HepG2 (cell line): ENCODE measurements around the gene MAMSTR. TPM values are rescaled to one million over a fixed set of nuclear protein-coding genes. Genes with fewer than 3 reads are reported as not detected.
A peak's percentile ranks its signal among the peaks of the same experiment; 100 is the strongest.

Experiments
- KDM5B ChIP-seq: sonication (generic); formaldehyde crosslinking; IDR thresholded peaks from 2 replicates; pipeline ENCODE4 v1.4.0; 2020; ENCODE audit warnings: missing genetic modification reagents, mild to moderate bottlenecking, borderline replicate concordance
- NCOR1 ChIP-seq: fragments of 200-600 bp; sonication (generic); IDR thresholded peaks from 2 replicates; pipeline ENCODE4 v1.7.0; 2017; ENCODE audit warnings: antibody characterized with exemption, low read length, borderline replicate concordance
- ZBTB7A ChIP-seq: sonication (generic); formaldehyde crosslinking; IDR thresholded peaks from 2 replicates; pipeline ENCODE4 v1.8.0; 2022; ENCODE audit warnings: mild to moderate bottlenecking, missing genetic modification reagents
- ZMYM3 ChIP-seq: sonication (generic); formaldehyde crosslinking; IDR thresholded peaks from 2 replicates; pipeline ENCODE4 v1.5.1; 2020; ENCODE audit warnings: mild to moderate bottlenecking, missing genetic modification reagents
- ZNF672 ChIP-seq: sonication (generic); formaldehyde crosslinking; IDR thresholded peaks from 2 replicates; pipeline ENCODE4 v1.8.1; 2022; ENCODE audit warnings: missing genetic modification reagents
- ZSCAN12 ChIP-seq: sonication (generic); formaldehyde crosslinking; IDR thresholded peaks from 2 replicates; pipeline ENCODE4 v1.9.0; 2021; ENCODE audit warnings: mild to moderate bottlenecking, missing genetic modification reagents
- polyA plus RNA-seq, 8 experiments: library from polyadenylated mRNA; depleted of rRNA in 3 of 8; stranded (reverse) in 7 of 8; unstranded in 1 of 8; fragments of >200 nt; fragmentation: Illumina TruSeq in 4 of 8; extraction: Trizol in 4 of 8; gene quantifications; 2 replicates each; pipeline versions ENCODE4 v1.2.1 to v1.2.3, GENCODE V29; 2011 to 2016; ENCODE audit warnings: low read depth in 4 of 8, missing spikeins in 1 of 8, mixed read lengths in 1 of 8; ENCODE audit not compliant: insufficient read depth in 1 of 8
- total RNA-seq, 5 experiments: library from RNA; depleted of rRNA; stranded (reverse); fragments of >200 nt; fragmentation: Illumina TruSeq; extraction: Trizol; gene quantifications; 2 replicates each; pipeline ENCODE4 v1.2.3, GENCODE V29; 2016; ENCODE audit warnings: low read depth in 1 of 5
- TF ChIP-seq, protein P1 (sequence below): sonication (generic); formaldehyde crosslinking; conservative IDR thresholded peaks from 2 replicates; pipeline ENCODE4 v1.4.0; 2020; ENCODE audit warnings: mild to moderate bottlenecking, missing genetic modification reagents, moderate library complexity
- TF ChIP-seq, protein P2 (sequence below): IDR thresholded peaks from 2 replicates; pipeline ENCODE4 v1.4.0; 2020; ENCODE audit warnings: mild to moderate bottlenecking, missing genetic modification reagents
- TF ChIP-seq, protein P3 (sequence below): fragments of 450-650 bp; IDR thresholded peaks from 2 replicates; pipeline ENCODE4 v1.6.1; 2016
- TF ChIP-seq, protein P4 (sequence below): IDR thresholded peaks from 2 replicates; pipeline ENCODE4 v1.6.1; 2012; ENCODE audit warnings: inconsistent platforms
- TF ChIP-seq, protein P5 (sequence below): sonication (generic); formaldehyde crosslinking; IDR thresholded peaks from 2 replicates; pipeline ENCODE4 v1.4.0; 2020; ENCODE audit warnings: missing genetic modification reagents, borderline replicate concordance

MAMSTR gene
- total and polyA plus RNA-seq, 2 of the 13 experiments (the other 11 are each of a cell fraction or from before 2014, with no cell fraction given), result 2.2 to 2.4 TPM

DNA sequence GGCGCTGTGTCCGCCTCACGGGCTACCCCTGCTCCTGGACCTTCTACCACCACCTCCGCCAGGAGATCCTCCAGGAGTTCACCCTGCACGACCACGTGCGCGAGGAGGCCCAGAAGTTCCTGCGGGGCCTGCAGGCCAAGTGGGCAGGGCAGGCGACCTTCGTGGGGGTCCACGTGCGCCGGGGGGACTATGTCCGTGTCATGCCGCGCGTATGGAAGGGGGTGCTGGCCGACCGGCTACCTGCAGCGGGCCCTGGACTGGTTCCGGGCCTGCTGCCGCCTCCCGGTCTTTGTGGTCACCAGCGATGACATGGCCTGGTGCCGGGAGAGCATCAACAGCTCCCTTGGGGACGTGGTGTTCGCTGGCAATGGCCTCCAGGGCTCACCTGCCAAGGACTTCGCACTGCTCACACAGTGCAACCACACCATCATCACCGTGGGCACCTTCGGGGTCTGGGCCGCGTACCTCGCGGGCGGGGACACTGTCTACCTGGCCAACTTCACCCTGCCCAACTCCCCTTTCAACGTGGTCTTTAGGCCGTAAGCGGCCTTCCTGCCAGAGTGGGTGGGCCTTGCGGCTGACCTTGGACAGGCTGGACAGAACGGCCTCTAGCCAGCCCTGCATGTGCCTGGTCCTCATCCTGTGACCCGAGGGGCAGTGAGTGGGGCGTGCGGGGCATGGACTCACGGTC, 38.9 kb downstream of the MAMSTR start (continued):
- TF ChIP-seq, protein P1, sequence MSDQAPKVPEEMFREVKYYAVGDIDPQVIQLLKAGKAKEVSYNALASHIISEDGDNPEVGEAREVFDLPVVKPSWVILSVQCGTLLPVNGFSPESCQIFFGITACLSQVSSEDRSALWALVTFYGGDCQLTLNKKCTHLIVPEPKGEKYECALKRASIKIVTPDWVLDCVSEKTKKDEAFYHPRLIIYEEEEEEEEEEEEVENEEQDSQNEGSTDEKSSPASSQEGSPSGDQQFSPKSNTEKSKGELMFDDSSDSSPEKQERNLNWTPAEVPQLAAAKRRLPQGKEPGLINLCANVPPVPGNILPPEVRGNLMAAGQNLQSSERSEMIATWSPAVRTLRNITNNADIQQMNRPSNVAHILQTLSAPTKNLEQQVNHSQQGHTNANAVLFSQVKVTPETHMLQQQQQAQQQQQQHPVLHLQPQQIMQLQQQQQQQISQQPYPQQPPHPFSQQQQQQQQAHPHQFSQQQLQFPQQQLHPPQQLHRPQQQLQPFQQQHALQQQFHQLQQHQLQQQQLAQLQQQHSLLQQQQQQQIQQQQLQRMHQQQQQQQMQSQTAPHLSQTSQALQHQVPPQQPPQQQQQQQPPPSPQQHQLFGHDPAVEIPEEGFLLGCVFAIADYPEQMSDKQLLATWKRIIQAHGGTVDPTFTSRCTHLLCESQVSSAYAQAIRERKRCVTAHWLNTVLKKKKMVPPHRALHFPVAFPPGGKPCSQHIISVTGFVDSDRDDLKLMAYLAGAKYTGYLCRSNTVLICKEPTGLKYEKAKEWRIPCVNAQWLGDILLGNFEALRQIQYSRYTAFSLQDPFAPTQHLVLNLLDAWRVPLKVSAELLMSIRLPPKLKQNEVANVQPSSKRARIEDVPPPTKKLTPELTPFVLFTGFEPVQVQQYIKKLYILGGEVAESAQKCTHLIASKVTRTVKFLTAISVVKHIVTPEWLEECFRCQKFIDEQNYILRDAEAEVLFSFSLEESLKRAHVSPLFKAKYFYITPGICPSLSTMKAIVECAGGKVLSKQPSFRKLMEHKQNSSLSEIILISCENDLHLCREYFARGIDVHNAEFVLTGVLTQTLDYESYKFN, result no peak; the same call in 1 of the 2 replicates
- TF ChIP-seq, protein P2, sequence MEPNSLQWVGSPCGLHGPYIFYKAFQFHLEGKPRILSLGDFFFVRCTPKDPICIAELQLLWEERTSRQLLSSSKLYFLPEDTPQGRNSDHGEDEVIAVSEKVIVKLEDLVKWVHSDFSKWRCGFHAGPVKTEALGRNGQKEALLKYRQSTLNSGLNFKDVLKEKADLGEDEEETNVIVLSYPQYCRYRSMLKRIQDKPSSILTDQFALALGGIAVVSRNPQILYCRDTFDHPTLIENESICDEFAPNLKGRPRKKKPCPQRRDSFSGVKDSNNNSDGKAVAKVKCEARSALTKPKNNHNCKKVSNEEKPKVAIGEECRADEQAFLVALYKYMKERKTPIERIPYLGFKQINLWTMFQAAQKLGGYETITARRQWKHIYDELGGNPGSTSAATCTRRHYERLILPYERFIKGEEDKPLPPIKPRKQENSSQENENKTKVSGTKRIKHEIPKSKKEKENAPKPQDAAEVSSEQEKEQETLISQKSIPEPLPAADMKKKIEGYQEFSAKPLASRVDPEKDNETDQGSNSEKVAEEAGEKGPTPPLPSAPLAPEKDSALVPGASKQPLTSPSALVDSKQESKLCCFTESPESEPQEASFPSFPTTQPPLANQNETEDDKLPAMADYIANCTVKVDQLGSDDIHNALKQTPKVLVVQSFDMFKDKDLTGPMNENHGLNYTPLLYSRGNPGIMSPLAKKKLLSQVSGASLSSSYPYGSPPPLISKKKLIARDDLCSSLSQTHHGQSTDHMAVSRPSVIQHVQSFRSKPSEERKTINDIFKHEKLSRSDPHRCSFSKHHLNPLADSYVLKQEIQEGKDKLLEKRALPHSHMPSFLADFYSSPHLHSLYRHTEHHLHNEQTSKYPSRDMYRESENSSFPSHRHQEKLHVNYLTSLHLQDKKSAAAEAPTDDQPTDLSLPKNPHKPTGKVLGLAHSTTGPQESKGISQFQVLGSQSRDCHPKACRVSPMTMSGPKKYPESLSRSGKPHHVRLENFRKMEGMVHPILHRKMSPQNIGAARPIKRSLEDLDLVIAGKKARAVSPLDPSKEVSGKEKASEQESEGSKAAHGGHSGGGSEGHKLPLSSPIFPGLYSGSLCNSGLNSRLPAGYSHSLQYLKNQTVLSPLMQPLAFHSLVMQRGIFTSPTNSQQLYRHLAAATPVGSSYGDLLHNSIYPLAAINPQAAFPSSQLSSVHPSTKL (CRISPR knock-in tag), result peak; percentile 41
- TF ChIP-seq, protein P3, sequence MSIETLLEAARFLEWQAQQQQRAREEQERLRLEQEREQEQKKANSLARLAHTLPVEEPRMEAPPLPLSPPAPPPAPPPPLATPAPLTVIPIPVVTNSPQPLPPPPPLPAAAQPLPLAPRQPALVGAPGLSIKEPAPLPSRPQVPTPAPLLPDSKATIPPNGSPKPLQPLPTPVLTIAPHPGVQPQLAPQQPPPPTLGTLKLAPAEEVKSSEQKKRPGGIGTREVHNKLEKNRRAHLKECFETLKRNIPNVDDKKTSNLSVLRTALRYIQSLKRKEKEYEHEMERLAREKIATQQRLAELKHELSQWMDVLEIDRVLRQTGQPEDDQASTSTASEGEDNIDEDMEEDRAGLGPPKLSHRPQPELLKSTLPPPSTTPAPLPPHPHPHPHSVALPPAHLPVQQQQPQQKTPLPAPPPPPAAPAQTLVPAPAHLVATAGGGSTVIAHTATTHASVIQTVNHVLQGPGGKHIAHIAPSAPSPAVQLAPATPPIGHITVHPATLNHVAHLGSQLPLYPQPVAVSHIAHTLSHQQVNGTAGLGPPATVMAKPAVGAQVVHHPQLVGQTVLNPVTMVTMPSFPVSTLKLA, result no peak
- TF ChIP-seq ZBTB7A (peak; percentile 68; the same call in 1 of the 2 replicates), KDM5B (CRISPR knock-in tag) (0 out of 2 replicates have a peak, but pooled peaks have one; percentile 15), ZMYM3 (peak; percentile 75), ZNF672 (CRISPR knock-in tag) (no peak), ZSCAN12 (CRISPR knock-in tag) (no peak), NCOR1 (no peak)
- TF ChIP-seq, protein P4, sequence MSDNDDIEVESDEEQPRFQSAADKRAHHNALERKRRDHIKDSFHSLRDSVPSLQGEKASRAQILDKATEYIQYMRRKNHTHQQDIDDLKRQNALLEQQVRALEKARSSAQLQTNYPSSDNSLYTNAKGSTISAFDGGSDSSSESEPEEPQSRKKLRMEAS, result peak; percentile 39; the same call in 1 of the 2 replicates
- TF ChIP-seq, protein P5, sequence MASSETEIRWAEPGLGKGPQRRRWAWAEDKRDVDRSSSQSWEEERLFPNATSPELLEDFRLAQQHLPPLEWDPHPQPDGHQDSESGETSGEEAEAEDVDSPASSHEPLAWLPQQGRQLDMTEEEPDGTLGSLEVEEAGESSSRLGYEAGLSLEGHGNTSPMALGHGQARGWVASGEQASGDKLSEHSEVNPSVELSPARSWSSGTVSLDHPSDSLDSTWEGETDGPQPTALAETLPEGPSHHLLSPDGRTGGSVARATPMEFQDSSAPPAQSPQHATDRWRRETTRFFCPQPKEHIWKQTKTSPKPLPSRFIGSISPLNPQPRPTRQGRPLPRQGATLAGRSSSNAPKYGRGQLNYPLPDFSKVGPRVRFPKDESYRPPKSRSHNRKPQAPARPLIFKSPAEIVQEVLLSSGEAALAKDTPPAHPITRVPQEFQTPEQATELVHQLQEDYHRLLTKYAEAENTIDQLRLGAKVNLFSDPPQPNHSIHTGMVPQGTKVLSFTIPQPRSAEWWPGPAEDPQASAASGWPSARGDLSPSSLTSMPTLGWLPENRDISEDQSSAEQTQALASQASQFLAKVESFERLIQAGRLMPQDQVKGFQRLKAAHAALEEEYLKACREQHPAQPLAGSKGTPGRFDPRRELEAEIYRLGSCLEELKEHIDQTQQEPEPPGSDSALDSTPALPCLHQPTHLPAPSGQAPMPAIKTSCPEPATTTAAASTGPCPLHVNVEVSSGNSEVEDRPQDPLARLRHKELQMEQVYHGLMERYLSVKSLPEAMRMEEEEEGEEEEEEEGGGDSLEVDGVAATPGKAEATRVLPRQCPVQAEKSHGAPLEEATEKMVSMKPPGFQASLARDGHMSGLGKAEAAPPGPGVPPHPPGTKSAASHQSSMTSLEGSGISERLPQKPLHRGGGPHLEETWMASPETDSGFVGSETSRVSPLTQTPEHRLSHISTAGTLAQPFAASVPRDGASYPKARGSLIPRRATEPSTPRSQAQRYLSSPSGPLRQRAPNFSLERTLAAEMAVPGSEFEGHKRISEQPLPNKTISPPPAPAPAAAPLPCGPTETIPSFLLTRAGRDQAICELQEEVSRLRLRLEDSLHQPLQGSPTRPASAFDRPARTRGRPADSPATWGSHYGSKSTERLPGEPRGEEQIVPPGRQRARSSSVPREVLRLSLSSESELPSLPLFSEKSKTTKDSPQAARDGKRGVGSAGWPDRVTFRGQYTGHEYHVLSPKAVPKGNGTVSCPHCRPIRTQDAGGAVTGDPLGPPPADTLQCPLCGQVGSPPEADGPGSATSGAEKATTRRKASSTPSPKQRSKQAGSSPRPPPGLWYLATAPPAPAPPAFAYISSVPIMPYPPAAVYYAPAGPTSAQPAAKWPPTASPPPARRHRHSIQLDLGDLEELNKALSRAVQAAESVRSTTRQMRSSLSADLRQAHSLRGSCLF (CRISPR knock-in tag), result no peak
